ENCODE data around the gene DIMT1.

DIMT1 gene

GRCh38 chr5:62347928-62348327, 55.8 kb downstream of the DIMT1 start:
- Histone ChIP-seq H3K9me2 (ENCODE audit: low read depth, low read length) (no peaks in the 10 kb centered on the region), H3F3A (ENCODE audit: insufficient read depth, low read length) (peaks cover 6% of the 10 kb centered on the region; the same call in 1 of the 2 replicates), H3K36me3 (ENCODE audit: insufficient read depth, low read length) (peaks cover 48% of the 10 kb centered on the region), H3K9ac (ENCODE audit: low read length) (no peak overlapping the region), H2AFZ (ENCODE audit: low read length) (no peak overlapping the region), H3K9me3 (ENCODE audit: low read length) (no peaks in the 10 kb centered on the region), H3K4me3 (ENCODE audit: low read depth, low read length, poor library complexity, severe bottlenecking) (no peak overlapping the region), H3K27me3 (ENCODE audit: insufficient read depth, low read length) (no peaks in the 10 kb centered on the region), H3K79me2 (ENCODE audit: insufficient read depth, low read length) (peaks cover 37% of the 10 kb centered on the region), H3K4me2 (ENCODE audit: low read length) (no peak overlapping the region), H3K4me1 (ENCODE audit: insufficient read depth, low read length, severe bottlenecking) (no peaks in the 10 kb centered on the region), H3K27ac (ENCODE audit: low read depth, low read length, poor library complexity, severe bottlenecking) (no peak overlapping the region), H4K20me1 (ENCODE audit: insufficient read depth, low read length) (no peaks in the 10 kb centered on the region)
- TF ChIP-seq EZH2 (IDR thresholded peaks at IDR 0.05; ENCODE audit: borderline replicate concordance, low read length), result no peak
- TF ChIP-seq CTCF (IDR thresholded peaks at IDR 0.05; ENCODE audit: low read length), result no peak

GRCh38 chr5:62346748-62347147, 57.0 kb downstream of the DIMT1 start:
- peaks cover 42% of the 10 kb centered on the region; the same call in 1 of the 2 replicates for H3K36me3 ChIP-seq (ENCODE audit: insufficient read depth, low read length)
- no peaks in the 10 kb centered on the region for H3K9me3 ChIP-seq (ENCODE audit: low read length)
- H2AFZ ChIP-seq (ENCODE audit: low read length), result no peak overlapping the region
- H3K9me2 ChIP-seq (ENCODE audit: low read depth, low read length), result no peaks in the 10 kb centered on the region
- no peaks in the 10 kb centered on the region for H3K4me1 ChIP-seq (ENCODE audit: insufficient read depth, low read length, severe bottlenecking)
- no peak overlapping the region for H3K4me3 ChIP-seq (ENCODE audit: low read depth, low read length, poor library complexity, severe bottlenecking)
- no peaks in the 10 kb centered on the region for H4K20me1 ChIP-seq (ENCODE audit: insufficient read depth, low read length)
- H3K79me2 ChIP-seq (ENCODE audit: insufficient read depth, low read length), result peaks cover 48% of the 10 kb centered on the region
- no peak overlapping the region for H3K4me2 ChIP-seq (ENCODE audit: low read length)
- no peak for TF ChIP-seq EZH2 (IDR thresholded peaks at IDR 0.05; ENCODE audit: borderline replicate concordance, low read length)
- no peak for TF ChIP-seq CTCF (IDR thresholded peaks at IDR 0.05; ENCODE audit: low read length)
- H3K27me3 ChIP-seq (ENCODE audit: insufficient read depth, low read length), result no peaks in the 10 kb centered on the region
- no peak overlapping the region for H3K27ac ChIP-seq (ENCODE audit: low read depth, low read length, poor library complexity, severe bottlenecking)
- no peak overlapping the region for H3K9ac ChIP-seq (ENCODE audit: low read length)
- no peaks in the 10 kb centered on the region for H3F3A ChIP-seq (ENCODE audit: insufficient read depth, low read length)

GRCh38 chr5:62343428-62343827, 60.3 kb downstream of the DIMT1 start:
- Histone ChIP-seq H3K27ac (ENCODE audit: low read depth, low read length, poor library complexity, severe bottlenecking) (no peak overlapping the region), H3K36me3 (ENCODE audit: insufficient read depth, low read length) (peaks cover 20% of the 10 kb centered on the region; the same call in 1 of the 2 replicates), H4K20me1 (ENCODE audit: insufficient read depth, low read length) (no peaks in the 10 kb centered on the region), H3F3A (ENCODE audit: insufficient read depth, low read length) (no peaks in the 10 kb centered on the region), H2AFZ (ENCODE audit: low read length) (no peak overlapping the region), H3K9me2 (ENCODE audit: low read depth, low read length) (no peaks in the 10 kb centered on the region), H3K4me1 (ENCODE audit: insufficient read depth, low read length, severe bottlenecking) (no peaks in the 10 kb centered on the region), H3K9me3 (ENCODE audit: low read length) (no peaks in the 10 kb centered on the region), H3K9ac (ENCODE audit: low read length) (no peak overlapping the region), H3K4me2 (ENCODE audit: low read length) (no peak overlapping the region), H3K79me2 (ENCODE audit: insufficient read depth, low read length) (peaks cover 69% of the 10 kb centered on the region), H3K27me3 (ENCODE audit: insufficient read depth, low read length) (no peaks in the 10 kb centered on the region), H3K4me3 (ENCODE audit: low read depth, low read length, poor library complexity, severe bottlenecking) (no peak overlapping the region)
- no peak for TF ChIP-seq CTCF (IDR thresholded peaks at IDR 0.05; ENCODE audit: low read length)
- TF ChIP-seq EZH2 (IDR thresholded peaks at IDR 0.05; ENCODE audit: borderline replicate concordance, low read length), result no peak

All from OCI-LY1 (cell line).